Suprapubic skin (tissue), 3 donors: ENCODE data around the gene PHF23.

Experiments
- CTCF ChIP-seq, 2 donors: fragments of 200-600 bp in 1 of 2; fragments of 450-650 bp in 1 of 2; sonication (generic) in 1 of 2; IDR thresholded peaks; one replicate each; pipeline ENCODE4 v1.5.1; 2016 to 2019; ENCODE audit warnings: antibody characterized with exemption in 2 of 2, mild to moderate bottlenecking in 1 of 2, moderate library complexity in 1 of 2
- EP300 ChIP-seq: sonication (generic); formaldehyde crosslinking; IDR thresholded peaks from one replicate; pipeline ENCODE4 v1.6.1; 2017; ENCODE audit warnings: antibody characterized with exemption

DNA sequence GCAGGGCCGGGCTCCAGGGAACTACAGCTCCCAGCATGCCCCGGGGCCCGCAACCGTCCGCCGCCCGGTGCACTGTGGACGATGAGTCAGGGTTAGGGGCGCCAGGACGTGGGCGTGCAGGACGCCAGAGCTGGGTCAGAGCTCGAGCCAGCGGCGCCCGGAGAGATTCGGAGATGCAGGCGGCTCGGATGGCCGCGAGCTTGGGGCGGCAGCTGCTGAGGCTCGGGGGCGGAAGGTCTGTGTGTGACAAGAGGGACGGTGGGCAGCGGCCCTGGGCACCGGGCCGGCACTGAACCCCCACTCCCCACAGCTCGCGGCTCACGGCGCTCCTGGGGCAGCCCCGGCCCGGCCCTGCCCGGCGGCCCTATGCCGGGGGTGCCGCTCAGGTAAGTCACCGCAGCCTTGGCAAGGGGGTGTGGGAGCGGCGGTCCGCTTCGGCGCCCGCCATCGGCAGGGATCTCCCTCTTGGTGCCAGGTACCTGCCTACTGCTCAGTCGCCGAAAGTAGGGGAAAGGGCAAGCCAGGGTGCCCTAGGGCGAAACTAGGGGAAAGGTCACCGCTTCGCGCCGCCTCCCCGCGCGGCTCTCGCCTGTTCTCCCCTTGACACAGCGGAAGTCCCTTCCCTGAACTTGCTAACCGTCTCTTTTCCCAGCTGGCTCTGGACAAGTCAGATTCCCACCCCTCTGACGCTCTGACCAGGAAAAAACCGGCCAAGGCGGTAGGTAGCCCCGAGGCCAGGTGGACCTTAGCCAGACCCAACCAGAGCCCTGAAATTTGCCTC is 19.3 kb downstream of the PHF23 start, which contains the start of the genes ACADVL and DLG4:
- TF ChIP-seq EP300 (no peak), CTCF (IDR thresholded peaks at IDR 0.05) (no peak)
